ENCODE measurements around the gene PHOX2B.

Gene PHOX2B

GRCh38 chr4:41791557-41791956 lies 43.0 kb upstream of the PHOX2B start:
- no peaks in the 10 kb centered on the region for H3K27me3 ChIP-seq (ENCODE audit: insufficient read depth, low read depth, severe bottlenecking)
- no peak overlapping the region for H3K4me3 ChIP-seq (ENCODE audit: low read depth, low read length)
- H3K9me3 ChIP-seq (ENCODE audit: severe bottlenecking) = peaks cover 11% of the 10 kb centered on the region
- DNase-seq = no peak
- H3K36me3 ChIP-seq = no peaks in the 10 kb centered on the region
- 0 out of 2 replicates have a peak, but pooled peaks have one; percentile 9 for TF ChIP-seq CTCF (IDR thresholded peaks at IDR 0.05; ENCODE audit: low read depth, low read length)
- no peak overlapping the region for H3K27ac ChIP-seq

- no peak for TF ChIP-seq CTCF (IDR thresholded peaks at IDR 0.05; ENCODE audit: low read depth, low read length)
- no peak overlapping the region for H3K4me3 ChIP-seq (ENCODE audit: low read depth, low read length)
- H3K9me3 ChIP-seq (ENCODE audit: severe bottlenecking) = peaks cover 11% of the 10 kb centered on the region
- H3K27ac ChIP-seq = no peak overlapping the region
- H3K27me3 ChIP-seq (ENCODE audit: insufficient read depth, low read depth, severe bottlenecking) = no peaks in the 10 kb centered on the region
- DNase-seq = no peak
- no peaks in the 10 kb centered on the region for H3K36me3 ChIP-seq
These were observed 39.4 kb upstream of the PHOX2B start for GRCh38 chr4:41787931-41788330.

GRCh38 chr4:41785665-41786064 lies 37.1 kb upstream of the PHOX2B start:
- Histone ChIP-seq H3K36me3 (no peaks in the 10 kb centered on the region), H3K27me3 (ENCODE audit: insufficient read depth, low read depth, severe bottlenecking) (no peaks in the 10 kb centered on the region), H3K9me3 (ENCODE audit: severe bottlenecking) (peaks cover 11% of the 10 kb centered on the region), H3K27ac (no peak overlapping the region; the same call in 1 of the 2 replicates), H3K4me3 (ENCODE audit: low read depth, low read length) (no peak overlapping the region)
- TF ChIP-seq CTCF (IDR thresholded peaks at IDR 0.05; ENCODE audit: low read depth, low read length) = no peak
- DNase-seq = no peak

- no peaks in the 10 kb centered on the region for H3K36me3 ChIP-seq
- peak overlapping the region; percentile 55 for H3K27ac ChIP-seq
- TF ChIP-seq CTCF (IDR thresholded peaks at IDR 0.05; ENCODE audit: low read depth, low read length) = no peak
- no peak overlapping the region for H3K4me3 ChIP-seq (ENCODE audit: low read depth, low read length)
- peak; percentile 16 for DNase-seq
- H3K27me3 ChIP-seq (ENCODE audit: insufficient read depth, low read depth, severe bottlenecking) = no peaks in the 10 kb centered on the region
- no peaks in the 10 kb centered on the region for H3K9me3 ChIP-seq (ENCODE audit: severe bottlenecking)
These were observed 35.9 kb upstream of the PHOX2B start for GRCh38 chr4:41784191-41784979.

GRCh38 chr4:41776466-41776865 lies 27.9 kb upstream of the PHOX2B start:
- H3K27me3 ChIP-seq (ENCODE audit: insufficient read depth, low read depth, severe bottlenecking) = no peaks in the 10 kb centered on the region
- no peak overlapping the region for H3K27ac ChIP-seq
- no peaks in the 10 kb centered on the region for H3K36me3 ChIP-seq
- no peak for DNase-seq
- TF ChIP-seq CTCF (IDR thresholded peaks at IDR 0.05; ENCODE audit: low read depth, low read length) = no peak
- H3K4me3 ChIP-seq (ENCODE audit: low read depth, low read length) = no peak overlapping the region
- no peaks in the 10 kb centered on the region for H3K9me3 ChIP-seq (ENCODE audit: severe bottlenecking)

- no peak overlapping the region for H3K4me3 ChIP-seq (ENCODE audit: low read depth, low read length)
- no peak for TF ChIP-seq CTCF (IDR thresholded peaks at IDR 0.05; ENCODE audit: low read depth, low read length)
- DNase-seq = no peak
- no peaks in the 10 kb centered on the region for H3K9me3 ChIP-seq (ENCODE audit: severe bottlenecking)
- no peaks in the 10 kb centered on the region for H3K27me3 ChIP-seq (ENCODE audit: insufficient read depth, low read depth, severe bottlenecking)
- H3K27ac ChIP-seq = no peak overlapping the region
- H3K36me3 ChIP-seq = no peaks in the 10 kb centered on the region
These were observed 15.2 kb upstream of the PHOX2B start for GRCh38 chr4:41763729-41764128.

All from WERI-Rb-1 (cell line).